PC-9 (cell line): ENCODE data around the gene CFAP107.

Experiments used
- EZH2 ChIP-seq: fragments of 200-600 bp; sonication (generic); IDR thresholded peaks from 2 replicates; pipeline ENCODE4 v1.8.0; 2017; ENCODE audit warnings: antibody characterized with exemption, low read depth
- TF ChIP-seq, protein P1 (sequence below): fragments of 200-600 bp; sonication (generic); conservative IDR thresholded peaks from 2 replicates; pipeline ENCODE4 v1.6.1; 2017; ENCODE audit warnings: mixed run types, antibody characterized with exemption, mild to moderate bottlenecking, moderate library complexity

DNA sequence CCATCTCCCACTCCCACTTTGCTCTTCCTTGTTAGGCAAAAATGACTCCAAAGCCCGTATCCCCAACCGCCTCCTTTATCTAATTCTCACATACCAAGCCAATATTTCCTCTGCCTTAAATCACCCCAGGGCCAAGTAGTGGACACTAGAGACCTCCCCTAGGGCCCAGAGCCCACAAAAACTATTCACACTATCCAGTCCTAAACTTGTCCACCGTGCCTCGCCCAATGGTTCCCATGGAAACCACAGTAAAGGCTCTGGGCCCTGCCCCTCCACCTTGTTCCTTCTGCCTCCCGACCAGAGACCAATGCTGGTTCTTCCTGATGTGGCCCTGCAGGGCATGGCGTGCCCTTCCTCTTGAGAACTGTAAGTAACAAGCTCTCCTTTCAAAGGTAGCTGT lies 11.8 kb downstream of the CFAP107 start:
- TF ChIP-seq, protein P1, sequence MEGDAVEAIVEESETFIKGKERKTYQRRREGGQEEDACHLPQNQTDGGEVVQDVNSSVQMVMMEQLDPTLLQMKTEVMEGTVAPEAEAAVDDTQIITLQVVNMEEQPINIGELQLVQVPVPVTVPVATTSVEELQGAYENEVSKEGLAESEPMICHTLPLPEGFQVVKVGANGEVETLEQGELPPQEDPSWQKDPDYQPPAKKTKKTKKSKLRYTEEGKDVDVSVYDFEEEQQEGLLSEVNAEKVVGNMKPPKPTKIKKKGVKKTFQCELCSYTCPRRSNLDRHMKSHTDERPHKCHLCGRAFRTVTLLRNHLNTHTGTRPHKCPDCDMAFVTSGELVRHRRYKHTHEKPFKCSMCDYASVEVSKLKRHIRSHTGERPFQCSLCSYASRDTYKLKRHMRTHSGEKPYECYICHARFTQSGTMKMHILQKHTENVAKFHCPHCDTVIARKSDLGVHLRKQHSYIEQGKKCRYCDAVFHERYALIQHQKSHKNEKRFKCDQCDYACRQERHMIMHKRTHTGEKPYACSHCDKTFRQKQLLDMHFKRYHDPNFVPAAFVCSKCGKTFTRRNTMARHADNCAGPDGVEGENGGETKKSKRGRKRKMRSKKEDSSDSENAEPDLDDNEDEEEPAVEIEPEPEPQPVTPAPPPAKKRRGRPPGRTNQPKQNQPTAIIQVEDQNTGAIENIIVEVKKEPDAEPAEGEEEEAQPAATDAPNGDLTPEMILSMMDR: no peak
- TF ChIP-seq EZH2: no peak
